Trophoblast cell (in vitro differentiated cells and primary cell): ENCODE measurements around the gene AP4M1.
"Not testable (repeated sequence)": the region's sequence is repeated elsewhere in the genome, so short reads cannot be mapped to it uniquely, and the experiment has no call there.

ENCODE experiments used
- DNase-seq, 2 donors: peaks; one replicate each; pipeline ENCODE4 v3.0.0-alpha.2; 2016
- H2AFZ ChIP-seq: 2 replicates; pipeline ENCODE4 v1.6.1; 2013; ENCODE audit warnings: low read length, moderate library complexity, mild to moderate bottlenecking; ENCODE audit not compliant: insufficient read depth, poor library complexity
- H2AK5ac ChIP-seq: 2 replicates; pipeline ENCODE4 v1.6.1; 2013; ENCODE audit warnings: mild to moderate bottlenecking, low read length
- H2BK120ac ChIP-seq: 2 replicates; pipeline ENCODE4 v1.6.1; 2013; ENCODE audit warnings: low read length, mild to moderate bottlenecking, moderate library complexity; ENCODE audit not compliant: insufficient read depth, poor library complexity
- H2BK12ac ChIP-seq: 2 replicates; pipeline ENCODE4 v1.6.1; 2013; ENCODE audit warnings: mild to moderate bottlenecking, low read length, moderate library complexity
- H2BK5ac ChIP-seq: 2 replicates; pipeline ENCODE4 v1.6.1; 2013; ENCODE audit warnings: low read length, low read depth, moderate library complexity, mild to moderate bottlenecking; ENCODE audit not compliant: poor library complexity
- H3K14ac ChIP-seq: 2 replicates; pipeline ENCODE4 v1.6.1; 2013; ENCODE audit warnings: mild to moderate bottlenecking, low read length
- H3K18ac ChIP-seq: 2 replicates; pipeline ENCODE4 v1.6.1; 2013; ENCODE audit warnings: mild to moderate bottlenecking, low read length
- H3K23ac ChIP-seq: 2 replicates; pipeline ENCODE4 v1.6.1; 2013; ENCODE audit warnings: low read length
- H3K27ac ChIP-seq: 2 replicates; pipeline ENCODE4 v1.5.1; 2013; ENCODE audit warnings: low read depth, mild to moderate bottlenecking, inconsistent platforms, low read length, moderate library complexity
- H3K27me3 ChIP-seq: 2 replicates; pipeline ENCODE4 v1.6.1; 2013; ENCODE audit warnings: inconsistent platforms, mild to moderate bottlenecking, low read length, moderate library complexity; ENCODE audit not compliant: insufficient read depth
- H3K36me3 ChIP-seq, 2 experiments: 1 replicate in 1 of 2; 2 replicates in 1 of 2; pipeline ENCODE4 v1.6.1; 2013; ENCODE audit warnings: low read length in 2 of 2, mild to moderate bottlenecking in 2 of 2, moderate library complexity in 1 of 2; ENCODE audit not compliant: insufficient read depth in 2 of 2, control insufficient read depth in 1 of 2
- H3K4ac ChIP-seq: 2 replicates; pipeline ENCODE4 v1.6.1; 2013; ENCODE audit warnings: low read depth, mild to moderate bottlenecking, low read length, moderate library complexity
- H3K4me1 ChIP-seq, 2 experiments: 1 replicate in 1 of 2; 2 replicates in 1 of 2; pipeline ENCODE4 v1.6.1; 2013; ENCODE audit warnings: low read length in 2 of 2, mild to moderate bottlenecking in 2 of 2, moderate library complexity in 1 of 2; ENCODE audit not compliant: insufficient read depth in 2 of 2, control insufficient read depth in 1 of 2
- H3K4me2 ChIP-seq: 2 replicates; pipeline ENCODE4 v1.6.1; 2013; ENCODE audit warnings: inconsistent platforms, mild to moderate bottlenecking, low read length, moderate library complexity
- H3K4me3 ChIP-seq: 2 replicates; pipeline ENCODE4 v1.5.1; 2013; ENCODE audit warnings: mild to moderate bottlenecking, low read depth, low read length, inconsistent platforms
- H3K79me1 ChIP-seq: one replicate; pipeline ENCODE4 v1.6.1; 2013; ENCODE audit warnings: low read length
- H3K79me2 ChIP-seq: 2 replicates; pipeline ENCODE4 v1.6.1; 2013; ENCODE audit warnings: low read length, mild to moderate bottlenecking; ENCODE audit not compliant: control insufficient read depth, insufficient read depth, poor library complexity
- H3K9ac ChIP-seq: 2 replicates; pipeline ENCODE4 v1.6.1; 2013; ENCODE audit warnings: mild to moderate bottlenecking, low read length
- H3K9me3 ChIP-seq: 2 replicates; pipeline ENCODE4 v1.6.1; 2013; ENCODE audit warnings: low read depth, mild to moderate bottlenecking, control low read depth, inconsistent platforms, low read length; ENCODE audit not compliant: insufficient read depth
- H4K12ac ChIP-seq: 2 replicates; pipeline ENCODE4 v1.6.1; 2013; ENCODE audit warnings: low read depth, mild to moderate bottlenecking, low read length, moderate library complexity
- H4K8ac ChIP-seq: 2 replicates; pipeline ENCODE4 v1.6.1; 2013; ENCODE audit warnings: low read depth, mild to moderate bottlenecking, low read length, moderate library complexity
- H4K91ac ChIP-seq: one replicate; pipeline ENCODE4 v1.6.1; 2013; ENCODE audit warnings: low read depth, mild to moderate bottlenecking, low read length, moderate library complexity
- WGBS: extraction: QIAGEN DNeasy Blood & Tissue Kit; methylation state at CpG from one replicate; pipeline ENCODE4 v1.1.7; 2013; ENCODE audit warnings: missing lambda C conversion rate; ENCODE audit not compliant: insufficient read length, insufficient coverage; ENCODE audit errors: extremely low coverage; 5-methylcytosine and 5-hydroxymethylcytosine counted together

Gene AP4M1

DNA sequence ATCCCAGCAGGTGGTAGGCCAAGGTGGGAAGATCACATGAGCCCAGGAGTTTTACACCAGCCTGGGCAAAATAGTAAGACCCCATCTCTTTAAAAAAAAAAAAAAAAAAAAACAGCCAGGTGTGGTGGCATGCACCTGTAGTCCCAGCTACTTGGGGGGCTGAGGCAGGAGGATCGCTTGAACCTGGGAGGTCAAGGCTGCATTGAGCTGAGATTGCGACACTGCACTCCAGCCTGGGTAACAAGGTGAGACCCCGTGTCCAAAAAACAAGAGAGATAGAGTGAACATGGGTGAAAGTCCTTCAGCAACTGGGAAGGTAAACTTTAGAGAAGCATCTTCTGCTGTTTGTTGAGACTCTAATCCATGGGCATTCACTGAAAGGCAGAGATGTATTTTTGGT is 41.0 kb downstream of the AP4M1 start:
- no peak overlapping the region for H4K91ac ChIP-seq
- no peaks in the 10 kb centered on the region for H3K4me1 ChIP-seq
- DNase-seq: no peak
- no peak overlapping the region for H4K8ac ChIP-seq
- H2BK5ac ChIP-seq: no peak overlapping the region
- no peak overlapping the region for H3K4me3 ChIP-seq
- H2AK5ac ChIP-seq: no peak overlapping the region
- no CpG with 5 or more reads among the region's 3 CpGs for WGBS
- H3K79me2 ChIP-seq: no peaks in the 10 kb centered on the region
- H4K12ac ChIP-seq: no peak overlapping the region
- H3K4ac ChIP-seq: no peak overlapping the region
- H2AFZ ChIP-seq: no peak overlapping the region
- no peak overlapping the region for H3K18ac ChIP-seq
- no peak overlapping the region for H3K9ac ChIP-seq
- H3K27ac ChIP-seq: no peak overlapping the region
- no peaks in the 10 kb centered on the region for H3K27me3 ChIP-seq
- no peaks in the 10 kb centered on the region for H3K79me1 ChIP-seq
- H2BK12ac ChIP-seq: no peak overlapping the region
- H3K9me3 ChIP-seq: no peaks in the 10 kb centered on the region
- H3K4me2 ChIP-seq: no peak overlapping the region
- no peaks in the 10 kb centered on the region for H3K36me3 ChIP-seq
- H3K23ac ChIP-seq: no peak overlapping the region
- no peak overlapping the region for H2BK120ac ChIP-seq
- H3K14ac ChIP-seq: no peak overlapping the region

- WGBS: no CpG with 5 or more reads among the region's 4 CpGs
- H3K4me2 ChIP-seq, H3K79me1 ChIP-seq, H3K4me3 ChIP-seq, H3K18ac ChIP-seq, H3K4ac ChIP-seq, H2BK12ac ChIP-seq, H3K27ac ChIP-seq, H3K9me3 ChIP-seq, H2AFZ ChIP-seq, H3K27me3 ChIP-seq, H4K8ac ChIP-seq, H2AK5ac ChIP-seq, H3K23ac ChIP-seq, H3K4me1 ChIP-seq, H2BK5ac ChIP-seq, H4K91ac ChIP-seq, H3K9ac ChIP-seq, H2BK120ac ChIP-seq, H3K36me3 ChIP-seq, H3K14ac ChIP-seq, H4K12ac ChIP-seq, H3K79me2 ChIP-seq: not testable (repeated sequence)
- peak; percentile 67 to 89 for DNase-seq
These were observed 44.9 kb downstream of the AP4M1 start for GRCh38 chr7:100146350-100146749.

GRCh38 chr7:100147278-100147677 is 45.8 kb downstream of the AP4M1 start:
- H3K27me3 ChIP-seq: no peaks in the 10 kb centered on the region
- no peak overlapping the region for H3K14ac ChIP-seq
- no peak overlapping the region for H2BK12ac ChIP-seq
- H2BK120ac ChIP-seq: no peak overlapping the region
- H2AK5ac ChIP-seq: no peak overlapping the region
- no peak overlapping the region for H4K91ac ChIP-seq
- no peak overlapping the region for H2BK5ac ChIP-seq
- H3K4me1 ChIP-seq: peaks cover 5% of the 10 kb centered on the region in 2 experiments
- H3K18ac ChIP-seq: no peak overlapping the region
- peaks cover 6% of the 10 kb centered on the region for H3K79me2 ChIP-seq
- H4K8ac ChIP-seq: no peak overlapping the region
- no peak overlapping the region for H3K4me2 ChIP-seq
- no peak overlapping the region for H3K23ac ChIP-seq
- H3K4ac ChIP-seq: no peak overlapping the region
- no CpG with 5 or more reads among the region's 2 CpGs for WGBS
- no peaks in the 10 kb centered on the region for H3K9me3 ChIP-seq
- H3K9ac ChIP-seq: no peak overlapping the region
- no peak overlapping the region for H2AFZ ChIP-seq
- peaks cover 6% of the 10 kb centered on the region for H3K79me1 ChIP-seq
- H3K4me3 ChIP-seq: no peak overlapping the region
- no peak overlapping the region for H4K12ac ChIP-seq
- H3K27ac ChIP-seq: no peak overlapping the region
- no peak for DNase-seq
- H3K36me3 ChIP-seq: peaks cover 0 to 2% of the 10 kb centered on the region in 2 experiments

- Histone ChIP-seq H4K12ac (peak overlapping the region; percentile 78), H3K79me2 (peaks cover 6% of the 10 kb centered on the region), H2AFZ (peak overlapping the region; percentile 86), H4K8ac (peak overlapping the region; percentile 97), H4K91ac (no peak overlapping the region), H3K79me1 (peaks cover 6% of the 10 kb centered on the region), H2BK5ac (no peak overlapping the region), H2AK5ac (no peak overlapping the region), H3K14ac (peak overlapping the region; percentile 42), H3K36me3 (peaks cover 1 to 3% of the 10 kb centered on the region in 2 experiments), H3K23ac (no peak overlapping the region), H3K4ac (peak overlapping the region; percentile 27), H3K4me2 (peak overlapping the region; percentile 57), H2BK12ac (no peak overlapping the region), H3K27me3 (no peaks in the 10 kb centered on the region), H3K18ac (no peak overlapping the region), H3K4me3 (no peak overlapping the region), H3K9me3 (no peaks in the 10 kb centered on the region), H3K27ac (peak overlapping the region; percentile 14), H2BK120ac (no peak overlapping the region), H3K4me1 (peaks cover 5% of the 10 kb centered on the region in 2 experiments), H3K9ac (no peak overlapping the region)
- DNase-seq: no peak
- WGBS: no CpG with 5 or more reads among the region's 14 CpGs
These were observed 46.7 kb downstream of the AP4M1 start for GRCh38 chr7:100148225-100148558.
